NCI-H2227 (cell line): ENCODE data around the gene NEK3.
"Not testable (repeated sequence)": the region's sequence is repeated elsewhere in the genome, so short reads cannot be mapped to it uniquely, and the experiment has no call there.

Experiments
- DNase-seq: peaks from one replicate; lab custom pipeline; 2025; ENCODE audit not compliant: unreplicated experiment; lab: John Stamatoyannopoulos, UW

Gene NEK3

DNA sequence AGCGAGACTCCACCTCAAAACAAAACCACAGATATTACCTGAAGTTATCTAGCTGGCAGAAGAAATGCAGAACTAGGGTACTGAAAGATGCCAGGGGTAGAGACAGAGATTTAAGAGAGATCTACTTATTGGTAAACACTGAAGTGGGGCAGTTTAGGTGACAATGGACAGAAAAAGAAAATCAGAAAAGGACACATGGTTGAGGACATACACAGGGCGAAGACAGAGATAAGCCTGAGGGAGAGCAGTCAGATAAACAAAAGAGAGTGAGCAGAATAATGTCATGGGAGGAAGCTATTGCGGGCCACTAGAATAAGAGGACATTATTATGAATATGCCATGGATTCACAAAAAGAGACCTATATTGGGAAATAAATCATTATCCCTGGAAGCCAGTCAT is 33.9 kb downstream of the NEK3 start:
- DNase-seq = no peak

DNA sequence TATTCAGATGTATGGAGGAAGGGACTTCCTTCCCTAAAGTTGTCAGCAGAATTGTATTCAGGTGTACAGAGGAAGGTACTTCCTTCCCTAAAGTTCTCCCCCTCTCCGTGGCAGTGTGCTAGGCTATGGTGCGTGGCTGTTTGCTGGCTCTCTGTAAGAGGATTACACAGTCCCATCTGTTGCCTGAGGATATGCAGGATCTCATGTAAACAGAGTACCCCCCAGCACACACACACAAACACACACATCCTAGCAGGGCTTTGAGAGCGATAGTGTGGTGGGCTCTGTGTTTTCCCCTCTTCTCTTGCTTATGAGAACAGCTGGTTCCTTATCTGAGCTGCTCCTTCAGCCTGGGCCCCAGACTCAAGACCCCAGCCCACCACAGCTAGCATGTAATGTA is 40.8 kb downstream of the NEK3 start:
- no peak for DNase-seq

DNA sequence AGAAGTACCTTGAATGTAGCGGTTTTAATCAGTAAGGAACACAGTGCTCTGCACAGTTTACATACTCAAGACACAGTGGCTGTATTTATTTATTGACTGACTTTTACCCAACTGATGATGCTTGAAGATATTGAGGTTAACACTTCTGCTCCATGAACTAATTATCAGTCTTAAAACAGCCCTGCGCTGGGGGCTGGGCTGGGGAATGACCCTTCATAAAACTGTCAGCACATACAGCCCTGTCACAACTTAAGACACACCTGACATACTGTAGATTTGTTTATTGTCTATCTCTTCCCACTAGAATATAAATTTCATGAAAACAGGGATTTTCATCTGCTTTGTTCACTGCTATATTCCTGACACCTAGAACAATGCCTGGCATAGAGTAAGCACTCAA is 41.3 kb downstream of the NEK3 start:
- DNase-seq = no peak

DNA sequence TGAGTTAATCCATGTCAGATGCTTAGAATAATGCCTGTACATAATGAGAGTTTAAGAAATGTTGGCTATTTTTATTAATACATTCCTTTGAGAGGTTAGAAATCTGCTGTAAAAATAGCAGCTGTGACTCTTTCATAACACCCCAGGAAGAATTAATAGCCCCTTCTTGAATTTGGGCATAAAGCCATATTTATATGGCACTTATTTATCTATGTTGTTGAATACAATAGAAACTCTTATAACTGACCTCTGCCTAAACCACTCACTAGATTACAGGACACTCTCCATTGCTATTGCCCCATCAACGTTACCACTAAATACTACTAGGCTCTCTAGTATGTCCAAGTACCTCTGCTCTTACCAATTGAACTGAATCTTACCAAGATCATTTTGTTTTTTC is 46.8 kb downstream of the NEK3 start:
- no peak for DNase-seq

DNA sequence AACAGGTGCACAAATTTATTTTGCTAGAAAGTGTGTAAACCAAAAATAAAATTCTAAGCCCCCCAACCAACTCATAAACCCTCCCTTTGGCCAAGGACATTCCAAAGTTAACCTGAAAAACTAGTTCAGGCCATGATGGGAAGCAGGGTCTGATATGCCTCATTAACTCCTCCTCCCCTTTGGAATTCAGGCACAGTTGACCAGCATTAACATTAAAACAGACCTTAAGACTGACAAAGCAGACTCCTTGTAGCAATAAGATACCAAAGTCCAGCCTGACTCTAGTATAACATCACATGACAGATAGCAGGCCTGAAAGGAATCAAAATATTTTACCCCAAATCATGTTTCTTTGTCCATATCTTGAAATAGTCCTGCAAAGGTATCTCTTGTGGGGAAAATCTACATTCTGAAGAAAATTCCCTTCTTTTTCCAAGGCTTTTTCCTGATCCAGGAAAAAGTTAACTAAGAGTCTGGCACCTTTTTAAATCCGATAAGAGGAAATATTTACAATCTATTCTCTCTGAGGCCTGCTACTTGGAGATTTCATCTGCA is 50.2 kb downstream of the NEK3 start:
- no peak for DNase-seq

DNA sequence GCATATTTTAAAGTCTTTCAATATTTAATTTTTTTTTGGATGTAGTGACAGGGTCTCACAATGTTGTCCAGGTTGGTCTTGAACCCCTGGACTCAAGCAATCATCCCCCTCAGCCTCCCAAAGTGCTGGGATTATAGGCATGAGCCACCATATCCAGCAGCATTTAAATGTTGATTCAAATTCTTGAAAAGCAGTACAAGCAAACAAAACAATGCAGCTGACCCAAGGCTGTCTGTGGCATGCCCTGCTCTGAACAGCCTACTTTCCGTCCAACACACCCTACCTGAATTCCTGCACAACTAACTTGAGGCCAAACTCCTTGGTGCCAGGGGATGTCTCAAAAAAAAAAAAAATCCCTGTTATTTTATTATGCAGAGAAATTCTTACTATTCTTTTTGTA is 53.6 kb downstream of the NEK3 start:
- no peak for DNase-seq

DNA sequence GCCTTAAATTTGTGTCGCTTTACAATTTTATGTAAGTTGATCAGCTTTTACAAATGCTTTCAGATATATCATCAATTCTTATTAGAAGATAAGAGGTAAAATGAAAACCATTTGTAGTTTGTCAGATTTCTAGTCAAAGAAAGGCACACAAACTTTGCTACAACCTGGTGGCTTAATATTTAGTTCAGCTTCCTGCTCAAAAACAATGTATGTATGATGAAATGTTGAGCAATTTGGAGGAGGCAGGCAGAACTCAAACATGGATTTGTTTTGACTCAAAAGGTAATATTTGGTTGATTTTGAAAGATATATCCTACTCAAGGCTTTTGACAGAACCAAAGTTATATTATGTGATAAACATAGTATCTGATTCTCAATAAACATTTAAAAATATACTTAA is 54.8 kb downstream of the NEK3 start:
- DNase-seq = no peak

DNA sequence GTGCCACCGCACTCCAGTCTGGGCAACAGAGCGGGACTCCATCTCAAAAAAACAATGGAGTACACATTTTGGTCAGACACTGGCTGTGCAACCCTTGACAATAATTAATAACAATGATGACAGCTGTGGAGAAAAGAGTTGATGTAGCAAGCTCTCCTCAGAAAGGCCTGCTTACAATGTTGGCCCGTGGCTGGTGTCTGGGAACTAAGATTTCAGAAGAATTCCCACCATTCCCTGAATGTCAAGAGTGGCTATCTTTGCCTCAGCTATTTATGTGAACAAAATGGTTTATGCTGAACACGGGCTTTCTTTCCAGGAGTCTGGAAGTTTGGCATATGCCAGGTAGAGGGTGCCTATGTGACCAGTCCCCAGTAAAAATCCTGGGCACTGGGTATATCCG is 56.0 kb downstream of the NEK3 start:
- DNase-seq = no peak

DNA sequence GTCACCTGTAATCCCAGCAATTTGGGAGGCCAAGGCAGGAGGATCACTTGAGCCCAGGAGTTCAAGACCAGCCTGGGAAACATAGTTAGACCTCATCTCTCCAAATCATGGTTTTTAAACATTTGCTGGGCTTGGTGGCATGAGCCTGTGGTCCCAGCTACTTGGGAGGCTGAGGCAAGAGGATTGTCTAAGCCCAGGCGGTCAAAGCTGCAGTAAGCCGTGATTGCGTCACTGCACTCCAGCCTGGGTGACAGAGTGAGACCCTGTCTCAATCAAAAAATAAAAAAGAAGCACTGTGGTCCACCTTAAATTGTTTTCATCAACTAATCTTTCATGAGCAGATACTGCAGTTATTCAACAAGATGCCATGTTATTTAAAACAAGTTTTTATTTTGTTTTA is 57.0 kb downstream of the NEK3 start:
- DNase-seq = not testable (repeated sequence)

DNA sequence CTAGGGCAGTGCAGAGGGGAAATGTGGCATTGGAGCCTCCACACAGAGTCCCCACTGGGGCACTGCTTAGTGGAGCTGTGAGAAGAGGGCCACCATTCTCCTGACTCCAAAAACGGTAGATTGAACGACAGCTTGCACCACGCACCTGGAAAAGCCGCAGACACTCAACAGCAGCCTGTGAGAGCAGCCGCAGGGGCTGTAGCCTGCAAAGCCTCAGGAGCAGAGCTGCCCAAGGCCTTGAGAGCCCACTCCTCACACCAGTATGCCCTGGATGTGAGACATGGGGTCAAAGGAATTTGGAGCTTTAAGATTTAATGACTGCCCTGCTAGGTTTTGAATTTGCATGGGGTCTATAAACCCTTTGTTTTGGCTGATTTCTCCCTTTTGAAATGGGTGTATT is 62.2 kb downstream of the NEK3 start:
- no peak for DNase-seq

DNA sequence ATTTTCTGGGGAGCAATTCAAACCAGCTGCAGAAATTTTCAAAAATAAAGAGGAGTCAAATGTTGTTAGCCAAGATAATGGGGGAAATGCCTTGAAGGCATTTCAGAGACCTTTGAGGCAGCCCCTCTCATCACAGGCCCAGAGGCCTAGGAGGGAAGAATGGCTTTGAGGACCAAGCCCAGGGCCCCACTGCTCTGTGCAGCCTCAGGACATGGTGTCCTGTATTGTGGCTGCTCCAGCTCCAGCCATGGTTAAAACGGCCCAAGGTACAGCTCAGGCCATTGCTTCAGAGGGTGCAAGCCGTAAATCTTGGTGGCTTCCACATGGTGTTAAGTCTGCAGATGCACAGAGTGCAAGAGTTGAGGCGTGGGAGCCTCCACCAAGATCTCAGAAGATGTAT is 62.6 kb downstream of the NEK3 start:
- DNase-seq = no peak

DNA sequence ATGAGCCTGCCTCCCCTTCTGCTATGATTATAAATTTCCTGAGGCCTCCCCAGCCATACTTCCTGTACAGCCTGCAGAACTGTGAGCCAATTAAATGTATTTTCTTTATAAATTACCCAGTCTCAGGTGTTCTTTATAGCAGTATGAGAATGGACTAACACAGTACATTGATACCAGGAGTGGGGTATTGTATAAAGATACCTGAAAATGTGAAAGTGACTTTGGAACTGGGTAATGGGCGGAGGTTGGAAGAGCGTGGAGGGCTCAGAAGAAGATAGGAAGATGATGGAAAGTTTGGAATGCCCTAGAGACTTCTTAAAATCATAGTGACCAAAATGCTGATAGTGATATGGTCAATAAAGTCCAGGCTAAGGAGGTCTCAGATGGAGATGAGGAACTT is 63.3 kb downstream of the NEK3 start:
- DNase-seq = no peak

DNA sequence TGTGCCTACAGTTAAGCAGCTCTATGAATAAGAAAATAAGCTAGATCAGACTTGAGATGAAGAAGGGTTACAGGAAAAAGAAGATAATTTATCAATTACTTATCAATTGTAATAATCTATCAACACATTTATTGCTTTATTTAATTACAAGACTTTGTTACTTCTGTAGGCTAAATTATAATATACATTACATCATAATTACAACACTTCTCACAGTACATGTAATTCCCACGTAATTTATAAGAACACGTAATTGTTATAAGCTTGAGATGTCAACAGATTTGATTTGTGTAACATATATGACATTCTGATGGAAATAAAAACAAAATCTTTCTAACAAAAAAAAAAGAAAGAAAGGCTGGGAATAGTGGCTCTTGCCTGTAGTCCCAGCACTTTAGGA is 67.3 kb downstream of the NEK3 start:
- no peak for DNase-seq

DNA sequence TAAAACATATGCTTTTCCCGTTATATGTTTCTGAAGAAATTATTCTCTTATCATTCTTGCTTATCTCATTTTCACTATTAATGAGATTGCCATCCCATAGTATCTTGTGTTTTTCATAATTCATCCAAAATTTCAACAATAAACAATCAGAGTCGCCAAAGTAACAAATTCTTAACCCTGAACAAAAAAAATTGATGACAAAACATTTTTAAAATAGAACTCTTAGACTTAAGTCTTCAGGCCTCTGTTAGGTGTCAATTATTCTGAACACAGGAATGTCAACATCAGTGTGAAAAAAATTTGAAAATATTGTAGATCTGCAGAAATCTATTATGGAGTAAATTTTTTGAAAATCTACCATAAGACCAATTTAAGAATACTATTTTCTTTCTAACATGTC is 67.9 kb downstream of the NEK3 start:
- DNase-seq = no peak

DNA sequence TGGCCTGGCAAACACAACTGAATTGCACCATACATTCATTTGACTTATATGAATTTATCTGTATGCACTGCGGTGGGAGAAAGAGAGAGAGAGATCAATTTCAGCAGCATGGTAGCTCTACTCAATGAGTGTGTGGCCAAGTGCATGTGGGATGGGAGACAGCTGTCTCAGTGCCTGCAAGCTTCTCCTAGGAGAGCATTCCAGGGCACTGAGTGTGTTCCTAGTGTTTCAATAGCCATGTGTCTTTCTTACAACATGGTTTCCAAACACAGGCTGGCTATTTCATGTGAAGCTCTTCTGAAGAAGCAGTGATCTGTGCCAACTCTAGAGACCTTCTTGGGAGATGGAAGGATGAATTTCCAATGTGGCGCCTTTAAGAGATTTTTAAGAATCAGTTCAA is 74.0 kb downstream of the NEK3 start:
- DNase-seq = no peak

DNA sequence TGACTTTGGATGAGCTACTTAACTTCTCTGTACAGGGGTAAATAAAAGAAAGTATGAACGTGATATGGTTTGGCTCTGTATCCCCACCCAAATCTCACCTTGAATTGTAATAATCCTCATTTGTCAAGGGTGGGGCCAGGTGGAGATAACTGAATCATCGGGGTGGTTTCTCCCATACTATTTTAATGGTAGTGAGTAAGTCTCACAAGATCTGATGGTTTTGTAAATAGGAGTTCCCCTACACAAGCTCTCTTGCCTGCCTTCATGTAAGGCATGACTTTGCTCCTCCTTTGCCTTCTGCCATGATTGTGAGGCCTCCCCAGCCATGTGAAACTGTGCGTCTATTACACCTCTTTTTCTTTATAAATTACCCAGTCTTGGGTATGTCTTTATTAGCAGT is 74.4 kb downstream of the NEK3 start:
- DNase-seq = not testable (repeated sequence)
